IMR-90 (cell line): ENCODE measurements around the gene ATP6V1E1. TPM values are rescaled to one million over a fixed set of nuclear protein-coding genes. Genes with fewer than 3 reads are reported as not detected.
A peak's percentile ranks its signal among the peaks of the same experiment; 100 is the strongest.

Source experiments
- ATAC-seq: fragments of 200-7000 bp; cut with Tn5 transposase; 2 replicates; pipeline ENCODE4 v1.9.1; 2020; ENCODE audit warnings: low read depth, mild to moderate bottlenecking, moderate library complexity
- BruUV-seq: library from RNA; stranded (reverse); fragments of 400-500 nt; replicated peaks from 2 replicates; lab custom pipeline; 2021; lab: Mats Ljungman, UMichigan
- CTCF ChIA-PET: fragments of 300-600 bp; formaldehyde crosslinking; extraction: SDS; loops from one replicate; lab custom pipeline; 2021; ENCODE audit warnings: antibody characterized with exemption; lab: Yijun Ruan, JAX
- POLR2A ChIA-PET: fragments of 300-600 bp; sonication (Branson Sonifier 250); formaldehyde crosslinking; loops from one replicate; lab custom pipeline; 2022; ENCODE audit warnings: antibody characterized with exemption; ENCODE audit not compliant: unreplicated experiment; lab: Charles Lee
- DNase-seq: peaks from one replicate; pipeline ENCODE4 v3.0.0; 2013
- H2AFZ ChIP-seq: replicated peaks from 2 replicates; pipeline ENCODE3; 2013; ENCODE audit warnings: low read length, mild to moderate bottlenecking; ENCODE audit not compliant: poor library complexity
- H2AK5ac ChIP-seq: 2 replicates; pipeline ENCODE4 v1.6.1; 2013; ENCODE audit warnings: low read depth, low read length, inconsistent platforms
- H2AK9ac ChIP-seq: replicated peaks from 2 replicates; pipeline ENCODE3; 2013; ENCODE audit warnings: mild to moderate bottlenecking, low read depth, low read length, moderate library complexity; ENCODE audit not compliant: poor library complexity
- H2BK120ac ChIP-seq: 2 replicates; pipeline ENCODE4 v1.6.1; 2013; ENCODE audit warnings: low read depth, low read length, inconsistent platforms
- H2BK15ac ChIP-seq: 3 replicates; pipeline ENCODE4 v1.6.1; 2013; ENCODE audit warnings: low read depth, low read length, inconsistent platforms
- H2BK20ac ChIP-seq: 2 replicates; pipeline ENCODE4 v1.6.1; 2013; ENCODE audit warnings: low read depth, mild to moderate bottlenecking, inconsistent platforms, low read length, moderate library complexity
- H2BK5ac ChIP-seq: 2 replicates; pipeline ENCODE4 v1.6.1; 2013; ENCODE audit warnings: mild to moderate bottlenecking, low read depth, low read length, inconsistent platforms; ENCODE audit not compliant: poor library complexity, severe bottlenecking
- H3K14ac ChIP-seq: replicated peaks from 2 replicates; pipeline ENCODE4 v1.6.1; 2013; ENCODE audit warnings: low read depth, low read length, inconsistent platforms
- H3K18ac ChIP-seq: 2 replicates; pipeline ENCODE4 v1.6.1; 2013; ENCODE audit warnings: low read depth, low read length, control low read depth
- H3K23ac ChIP-seq: 2 replicates; pipeline ENCODE4 v1.6.1; 2013; ENCODE audit warnings: low read depth, low read length, inconsistent platforms
- H3K27ac ChIP-seq: 2 replicates; pipeline ENCODE4 v1.5.1; 2013; ENCODE audit warnings: mild to moderate bottlenecking, control low read depth, low read length; ENCODE audit not compliant: insufficient read depth
- H3K27me3 ChIP-seq: 2 replicates; pipeline ENCODE4 v1.6.1; 2013; ENCODE audit warnings: low read length; ENCODE audit not compliant: control insufficient read depth, insufficient read depth
- H3K36me3 ChIP-seq: 2 replicates; pipeline ENCODE4 v1.6.1; 2013; ENCODE audit warnings: low read length, mixed read lengths; ENCODE audit not compliant: control insufficient read depth, insufficient read depth
- H3K4ac ChIP-seq: 2 replicates; pipeline ENCODE4 v1.6.1; 2013; ENCODE audit warnings: low read depth, low read length, inconsistent platforms
- H3K4me1 ChIP-seq: 2 replicates; pipeline ENCODE4 v1.6.1; 2013; ENCODE audit warnings: low read length, mixed read lengths; ENCODE audit not compliant: control insufficient read depth, insufficient read depth
- H3K4me2 ChIP-seq: 2 replicates; pipeline ENCODE4 v1.6.1; 2013; ENCODE audit warnings: low read depth, mild to moderate bottlenecking, control low read depth, low read length, moderate library complexity
- H3K4me3 ChIP-seq: 2 replicates; pipeline ENCODE4 v1.5.1; 2013; ENCODE audit warnings: low read depth, mild to moderate bottlenecking, control low read depth, low read length, moderate library complexity; ENCODE audit not compliant: insufficient read depth
- H3K56ac ChIP-seq: 2 replicates; pipeline ENCODE4 v1.6.1; 2013; ENCODE audit warnings: low read length, inconsistent platforms; ENCODE audit not compliant: insufficient read depth; ENCODE audit errors: extremely low read depth
- H3K79me1 ChIP-seq, 2 experiments: 2 replicates each; pipeline ENCODE4 v1.6.1; 2013; ENCODE audit warnings: low read length in 2 of 2, inconsistent platforms in 1 of 2, low read depth in 1 of 2
- H3K9ac ChIP-seq: 2 replicates; pipeline ENCODE4 v1.6.1; 2013; ENCODE audit warnings: low read depth, low read length, control low read depth
- H3K9me1 ChIP-seq: 2 replicates; pipeline ENCODE4 v1.6.1; 2013; ENCODE audit warnings: low read length, inconsistent platforms; ENCODE audit not compliant: insufficient read depth
- H3K9me3 ChIP-seq: 2 replicates; pipeline ENCODE4 v1.6.1; 2013; ENCODE audit warnings: low read length; ENCODE audit not compliant: control insufficient read depth, insufficient read depth
- H4K20me1 ChIP-seq: 2 replicates; pipeline ENCODE4 v1.6.1; 2013; ENCODE audit warnings: low read length, inconsistent platforms; ENCODE audit not compliant: insufficient read depth
- H4K5ac ChIP-seq: 2 replicates; pipeline ENCODE4 v1.6.1; 2013; ENCODE audit warnings: mild to moderate bottlenecking, low read depth, low read length, control low read depth
- H4K8ac ChIP-seq, 2 experiments: 2 replicates each; pipeline ENCODE4 v1.6.1; 2013; ENCODE audit warnings: low read depth in 2 of 2, low read length in 2 of 2, control low read depth in 1 of 2, inconsistent platforms in 1 of 2
- H4K91ac ChIP-seq: 2 replicates; pipeline ENCODE4 v1.6.1; 2013; ENCODE audit warnings: low read depth, low read length, inconsistent platforms; ENCODE audit not compliant: insufficient read depth
- WGBS, 2 experiments: methylation state at CpG; one replicate each; pipeline versions ENCODE4 v1.1.5 to v1.1.7; 2013; ENCODE audit warnings: missing lambda C conversion rate in 2 of 2; ENCODE audit not compliant: insufficient read length in 1 of 2; ENCODE audit errors: extremely low coverage in 2 of 2; 5-methylcytosine and 5-hydroxymethylcytosine counted together
- dilution Hi-C: fragments of 300-500 bp; cut with HindIII; formaldehyde crosslinking; loops from one replicate; pipeline ENCODE4 v1.14.3; 2018; ENCODE audit warnings: low sequenced_read_pairs; ENCODE audit not compliant: unreplicated experiment
- in situ Hi-C: fragments of 300-500 bp; cut with MboI; formaldehyde crosslinking; loops from 3 replicates; pipeline ENCODE4 v1.14.3; 2019; ENCODE audit warnings: low sequenced_read_pairs, inconsistent platforms, mixed read lengths
- intact Hi-C: fragments of 100-400 bp; cut with micrococcal nuclease; formaldehyde crosslinking; loops from 2 replicates; pipeline ENCODE4 v1.10.0; 2022
- polyA plus RNA-seq, 3 experiments: library from polyadenylated mRNA; depleted of rRNA; stranded (reverse); fragments of >200 nt; gene quantifications; 2 replicates each; pipeline ENCODE4 v1.2.3, GENCODE V29; 2012; ENCODE audit warnings: low replicate concordance in 1 of 3
- total RNA-seq: library from RNA; depleted of rRNA; stranded (reverse); fragments of >200 nt; gene quantifications from 2 replicates; pipeline ENCODE4 v1.2.3, GENCODE V29; 2012
- TF ChIP-seq, protein P1 (sequence below): fragments of 150-350 bp; IDR thresholded peaks from 2 replicates; pipeline ENCODE4 v1.6.1; 2016; ENCODE audit warnings: low read depth, mild to moderate bottlenecking, low read length, moderate library complexity, borderline replicate concordance

Gene ATP6V1E1
- total and polyA plus RNA-seq, 2 of the 4 experiments (the other 2 are of a cell fraction): 144 to 148 TPM

DNA sequence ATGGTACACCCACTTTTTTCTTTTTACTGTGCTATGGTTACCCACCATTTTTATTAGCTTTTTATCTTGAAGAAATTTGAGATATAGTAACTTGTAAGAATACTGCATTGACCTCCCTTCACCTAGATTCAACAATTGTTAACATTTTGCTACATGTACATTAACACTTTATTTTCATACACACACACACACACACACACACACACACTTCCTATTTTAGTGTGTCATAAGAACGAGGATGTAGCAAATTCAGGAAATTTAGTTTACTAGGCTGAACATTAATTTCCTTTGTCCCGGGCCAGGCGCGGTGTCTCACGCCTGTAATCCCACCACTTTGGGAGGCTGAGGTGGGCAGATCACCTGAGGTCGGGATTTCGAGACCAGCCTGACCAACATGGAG, 1.1 kb upstream of the ATP6V1E1 start:
- no peak overlapping the region for H2BK15ac ChIP-seq
- POLR2A ChIA-PET: no interaction called here
- H2BK20ac ChIP-seq: no peak overlapping the region
- intact Hi-C loops (loop anchor here (5.0 kb wide), 1 partner anchor 57 kb away; no protein-coding TSS in a partner anchor), dilution Hi-C loops (no loop called here), in situ Hi-C loops (no loop called here)
- H3K56ac ChIP-seq: no peak overlapping the region
- H2AFZ ChIP-seq: no peak overlapping the region
- no CpG with 5 or more reads among the region's 7 CpGs for WGBS, 2 experiments
- H3K14ac ChIP-seq: no peak overlapping the region
- no peak overlapping the region for H3K18ac ChIP-seq
- no peak overlapping the region for H2AK5ac ChIP-seq
- H3K79me1 ChIP-seq: peaks cover 8 to 42% of the 10 kb centered on the region in 2 experiments
- no peak overlapping the region for H3K9ac ChIP-seq
- no peak for DNase-seq
- no peak overlapping the region for H4K5ac ChIP-seq
- no peak overlapping the region for H2BK120ac ChIP-seq
- no peak overlapping the region for H3K27ac ChIP-seq
- BruUV-seq: no TSS peak
- H3K4me2 ChIP-seq: no peak overlapping the region
- H3K27me3 ChIP-seq: no peaks in the 10 kb centered on the region
- H4K8ac ChIP-seq: no peak overlapping the region; a peak in 1 of 4 replicates
- no peak for ATAC-seq
- no peak overlapping the region for H4K91ac ChIP-seq
- TF ChIP-seq, protein P1, sequence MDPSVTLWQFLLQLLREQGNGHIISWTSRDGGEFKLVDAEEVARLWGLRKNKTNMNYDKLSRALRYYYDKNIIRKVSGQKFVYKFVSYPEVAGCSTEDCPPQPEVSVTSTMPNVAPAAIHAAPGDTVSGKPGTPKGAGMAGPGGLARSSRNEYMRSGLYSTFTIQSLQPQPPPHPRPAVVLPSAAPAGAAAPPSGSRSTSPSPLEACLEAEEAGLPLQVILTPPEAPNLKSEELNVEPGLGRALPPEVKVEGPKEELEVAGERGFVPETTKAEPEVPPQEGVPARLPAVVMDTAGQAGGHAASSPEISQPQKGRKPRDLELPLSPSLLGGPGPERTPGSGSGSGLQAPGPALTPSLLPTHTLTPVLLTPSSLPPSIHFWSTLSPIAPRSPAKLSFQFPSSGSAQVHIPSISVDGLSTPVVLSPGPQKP: no peak
- peaks cover 2% of the 10 kb centered on the region for H3K4me1 ChIP-seq
- H3K36me3 ChIP-seq: peaks cover 1% of the 10 kb centered on the region
- no peaks in the 10 kb centered on the region; the same call in 1 of the 2 replicates for H3K9me1 ChIP-seq
- H3K4me3 ChIP-seq: no peak overlapping the region
- no peak overlapping the region for H3K4ac ChIP-seq
- peak overlapping the region; percentile 20 for H2AK9ac ChIP-seq
- CTCF ChIA-PET: no interaction called here
- H4K20me1 ChIP-seq: no peaks in the 10 kb centered on the region
- peak overlapping the region; percentile 34 for H2BK5ac ChIP-seq
- H3K9me3 ChIP-seq: no peaks in the 10 kb centered on the region
- no peak overlapping the region for H3K23ac ChIP-seq
